Measurements from ENCODE around the gene NOL4L.
A peak's percentile ranks its signal among the peaks of the same experiment; 100 is the strongest.

NOL4L gene

DNA sequence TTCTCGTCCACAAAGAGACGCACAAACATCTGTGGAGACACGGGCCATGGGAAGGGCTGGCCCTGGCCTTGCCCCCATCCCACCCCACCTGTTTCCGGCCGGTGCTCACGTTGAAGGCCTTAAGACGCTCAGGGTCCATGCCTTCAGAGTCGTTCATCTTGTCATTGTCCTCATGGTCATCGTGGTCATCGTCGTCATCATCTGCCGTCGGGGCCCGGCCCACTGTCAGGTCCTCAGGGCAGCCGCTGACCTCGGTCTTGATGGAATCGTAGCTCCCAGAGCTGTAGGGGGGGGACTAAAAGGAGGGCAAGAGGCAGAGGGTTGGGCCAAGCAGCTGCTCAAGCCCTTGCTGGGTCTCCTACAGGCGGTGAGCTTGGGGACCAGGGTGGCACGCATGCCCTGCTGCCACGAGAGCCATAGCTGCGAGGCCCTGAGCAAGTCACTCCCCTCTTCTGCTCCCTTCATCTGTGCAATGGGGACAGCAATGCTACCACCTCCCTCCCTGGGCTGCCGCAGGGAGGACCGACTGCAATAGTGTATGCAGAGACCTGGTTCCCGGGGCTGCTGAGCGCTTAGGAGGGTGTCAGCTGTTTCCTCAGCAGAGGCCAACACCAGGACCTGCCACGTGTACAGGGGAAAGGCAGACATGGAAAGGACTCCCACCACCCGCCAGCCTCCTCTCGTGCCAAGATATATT is 131.5 kb downstream of the NOL4L start:
- DNase-seq = no peak

DNA sequence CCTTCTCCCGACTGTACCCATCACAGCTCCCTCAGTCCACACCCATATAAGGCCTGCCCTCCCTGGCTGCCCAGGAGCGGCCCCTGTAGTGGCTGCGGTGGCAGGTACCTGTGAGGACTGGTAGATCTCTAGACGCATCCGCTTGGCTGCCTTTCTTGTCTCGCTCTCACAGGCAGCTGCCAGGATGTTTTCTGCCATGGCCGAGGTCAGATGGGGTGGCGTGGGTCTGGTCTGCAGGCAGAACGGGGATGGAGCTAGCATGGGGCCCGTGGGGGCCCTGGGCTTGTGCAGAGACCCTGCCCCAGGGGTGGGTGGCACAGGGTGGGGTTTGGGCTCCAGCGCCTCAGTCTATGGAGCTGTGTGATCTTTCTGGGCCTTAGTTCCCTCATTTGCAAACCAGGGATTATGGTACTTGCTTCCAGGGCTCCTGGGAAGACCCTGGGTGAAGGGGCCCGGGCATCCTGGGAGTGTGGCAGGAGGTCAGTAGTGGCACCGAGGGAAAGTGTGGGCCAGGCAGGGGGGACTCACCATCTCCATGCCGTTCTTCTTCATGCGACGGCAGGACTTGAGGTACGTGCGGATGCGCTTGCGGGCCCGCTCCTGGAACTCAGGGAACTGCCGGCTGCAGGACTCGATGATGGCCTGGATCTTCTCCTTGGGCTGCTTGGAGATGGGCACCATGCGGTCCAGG is 132.2 kb downstream of the NOL4L start:
- no peak for DNase-seq

DNA sequence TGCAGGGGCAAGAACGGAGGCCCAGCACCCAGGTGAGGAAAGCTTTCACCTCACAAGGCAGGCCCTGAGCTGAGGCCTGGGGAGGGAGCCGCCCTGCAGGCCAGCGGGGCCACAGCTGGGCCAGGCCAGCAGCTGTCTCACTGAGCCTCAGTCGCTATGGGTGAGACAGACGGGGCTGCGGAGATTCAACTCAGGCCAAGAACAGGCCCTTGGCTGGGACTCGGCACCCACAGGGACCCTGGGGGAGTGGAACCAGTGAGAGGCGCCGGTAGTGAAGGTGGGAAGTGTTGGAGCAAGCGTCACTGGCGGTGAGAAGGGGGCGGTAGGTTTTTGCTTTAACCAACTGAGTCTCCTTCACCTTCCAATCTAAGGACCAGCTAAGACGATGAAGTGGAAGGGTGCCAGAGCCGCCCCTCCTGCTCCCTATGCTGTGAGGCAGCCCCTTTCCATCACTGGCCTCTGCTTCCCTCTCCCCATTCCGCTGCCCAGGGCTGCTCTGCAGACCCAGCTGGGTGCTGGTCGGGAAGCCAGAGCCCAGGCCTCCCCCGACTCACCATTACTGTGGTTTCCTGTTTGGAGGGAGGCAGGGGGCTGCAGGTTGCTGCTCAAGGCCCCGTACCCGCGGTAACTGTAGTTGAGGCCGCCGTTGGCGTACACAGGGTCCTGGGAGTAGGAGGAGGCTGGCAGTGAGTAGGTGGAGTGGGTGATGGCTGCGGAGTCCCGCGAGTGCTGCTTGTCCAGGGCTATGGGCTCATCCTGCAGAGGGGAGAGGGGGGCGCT is 133.3 kb downstream of the NOL4L start:
- no peak for DNase-seq

DNA sequence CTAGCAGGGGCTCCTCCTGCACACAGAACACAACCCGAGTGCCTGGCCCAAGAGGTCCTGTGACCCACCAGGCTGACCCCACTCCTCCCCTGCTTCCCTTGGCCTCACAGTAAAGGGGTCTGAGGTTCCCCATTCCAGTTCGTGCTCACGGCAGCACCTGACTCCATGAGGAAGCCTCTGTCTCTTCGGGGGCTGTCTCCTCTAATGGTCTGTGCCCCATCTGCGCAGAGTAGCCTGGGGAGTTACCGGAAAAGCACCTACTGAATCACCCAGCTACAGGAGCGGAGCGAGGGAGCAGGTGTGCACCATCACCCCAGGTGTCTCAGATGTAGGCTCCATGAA is 133.8 kb downstream of the NOL4L start:
- DNase-seq = no peak

DNA sequence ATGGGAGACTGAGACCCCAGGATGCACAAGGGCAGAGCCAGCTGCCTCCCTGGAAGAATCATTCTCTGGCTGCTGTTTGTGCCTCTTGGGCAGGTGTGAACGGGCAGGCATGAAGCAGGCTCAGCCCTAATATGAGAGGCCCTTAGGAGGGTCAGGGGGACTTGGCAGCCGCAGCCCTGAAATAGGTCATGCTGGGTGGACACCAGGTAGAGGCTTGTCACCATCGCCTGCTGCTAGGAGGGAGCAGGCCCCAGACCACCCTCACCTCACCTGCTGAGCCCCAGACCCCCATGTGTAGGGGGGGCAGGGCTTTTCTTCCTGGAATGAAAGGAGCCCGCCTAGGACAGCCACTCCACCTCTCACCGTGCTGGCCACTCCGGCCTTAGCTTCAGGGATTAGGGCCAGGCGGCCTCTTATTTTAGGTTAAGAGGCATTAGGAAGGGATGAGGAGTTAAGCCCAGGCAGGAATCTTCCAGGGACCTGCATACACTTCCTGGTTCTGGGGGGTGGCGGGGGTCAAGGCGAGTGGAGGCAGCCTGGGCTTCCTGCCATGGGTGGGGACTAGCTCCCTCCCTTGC is 134.6 kb downstream of the NOL4L start:
- DNase-seq = no peak

DNA sequence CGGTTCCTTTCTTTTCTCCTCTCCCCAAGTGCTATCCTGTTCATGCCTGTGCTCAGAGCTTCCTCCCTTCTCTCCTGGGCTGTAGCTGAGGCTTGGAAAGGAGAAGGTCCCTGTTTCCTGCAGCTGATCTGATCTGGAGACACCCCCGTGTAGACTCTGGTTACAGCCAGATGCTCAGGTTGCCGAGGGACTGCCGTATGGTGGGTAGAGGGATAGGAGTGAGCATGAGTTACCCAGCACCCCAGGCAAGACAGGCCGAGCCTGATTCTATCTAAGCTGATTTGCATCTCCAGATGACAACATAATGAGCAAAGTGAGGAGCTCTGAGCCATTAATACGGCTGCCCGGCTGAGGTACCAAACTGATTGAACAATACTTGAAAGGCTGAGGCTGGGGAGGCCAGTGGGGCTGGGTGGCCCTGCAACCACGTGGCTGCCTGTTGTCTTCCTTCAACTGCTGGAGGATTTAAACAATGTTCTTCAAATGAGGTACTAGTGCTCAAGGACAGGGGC is 135.2 kb downstream of the NOL4L start:
- DNase-seq = no peak

DNA sequence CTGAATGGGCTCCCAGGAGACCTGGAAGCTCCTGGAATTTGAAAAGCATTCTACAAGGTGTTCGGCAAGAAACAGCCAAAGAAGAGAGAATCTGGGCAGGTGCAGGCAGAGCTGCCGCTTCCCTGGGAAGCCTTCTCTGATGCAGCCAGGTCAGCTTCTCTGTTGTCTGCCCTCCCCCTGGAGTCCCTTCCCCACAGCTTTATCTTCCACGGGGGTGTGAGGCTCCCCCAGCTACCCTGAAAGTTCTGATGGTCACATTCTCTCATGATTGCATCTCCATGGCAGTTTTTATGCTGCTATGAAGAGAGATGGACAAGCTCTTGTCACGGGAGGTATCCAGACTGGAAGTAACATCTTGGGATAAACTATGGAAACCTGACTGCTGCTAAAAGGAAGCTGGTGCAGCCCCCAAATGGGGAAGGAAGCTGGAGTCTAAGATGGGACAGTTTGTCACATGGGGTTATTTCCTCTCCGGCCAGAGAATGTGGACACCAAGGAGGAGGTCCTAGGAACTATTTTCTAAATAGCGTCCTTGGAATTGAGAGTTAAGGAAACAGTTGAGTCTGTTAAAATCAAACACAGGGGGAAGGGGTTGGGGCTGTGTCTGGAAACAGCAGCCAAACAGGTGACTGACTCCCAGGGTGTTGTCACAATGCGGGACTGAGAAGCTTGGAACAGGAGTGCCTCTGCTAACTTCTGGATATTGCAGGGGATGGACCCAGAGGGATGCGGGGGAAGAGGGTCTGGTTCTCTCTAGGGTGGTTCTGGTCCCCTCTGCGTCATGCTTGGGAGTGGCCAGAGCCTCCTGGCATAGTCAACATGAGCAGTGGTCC is 135.9 kb downstream of the NOL4L start:
- DNase-seq = peak; percentile 46

DNA sequence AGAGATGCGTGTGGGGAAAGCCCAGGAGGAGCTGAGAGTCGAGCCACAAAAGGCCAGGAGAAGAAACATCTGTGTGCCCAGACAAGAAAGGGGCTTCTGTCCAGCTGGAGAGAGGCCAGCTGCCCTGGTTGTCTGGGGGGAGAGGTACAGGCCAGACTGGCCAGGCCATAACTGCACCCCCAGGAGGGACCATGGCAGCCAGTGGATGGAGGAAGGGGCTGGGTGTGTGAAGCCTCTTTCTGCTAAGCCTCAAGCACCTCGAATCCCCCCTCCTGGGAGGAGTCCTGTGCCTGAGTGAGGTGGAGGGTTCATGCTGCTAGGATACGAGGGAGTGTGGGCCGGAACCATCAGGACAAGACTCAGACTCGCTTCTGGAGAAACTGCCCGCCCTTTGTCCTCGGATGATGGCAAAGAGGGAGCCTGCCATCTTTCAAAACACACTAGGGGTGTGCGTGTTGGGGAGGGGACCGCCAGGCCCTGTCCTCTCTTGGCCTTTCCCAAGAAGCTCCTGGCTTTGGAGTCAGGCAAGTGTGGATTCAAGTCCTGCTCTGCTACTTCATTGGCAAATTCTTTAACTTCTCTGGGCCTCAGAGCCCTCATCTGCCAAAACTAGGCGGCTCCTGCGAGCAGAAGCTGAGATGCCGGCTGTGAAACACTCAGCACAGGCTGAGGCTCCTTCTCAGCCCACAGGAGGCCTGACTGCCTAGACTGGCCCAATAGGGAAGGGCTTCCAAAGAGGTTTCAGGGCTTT is 136.7 kb downstream of the NOL4L start:
- DNase-seq = no peak

DNA sequence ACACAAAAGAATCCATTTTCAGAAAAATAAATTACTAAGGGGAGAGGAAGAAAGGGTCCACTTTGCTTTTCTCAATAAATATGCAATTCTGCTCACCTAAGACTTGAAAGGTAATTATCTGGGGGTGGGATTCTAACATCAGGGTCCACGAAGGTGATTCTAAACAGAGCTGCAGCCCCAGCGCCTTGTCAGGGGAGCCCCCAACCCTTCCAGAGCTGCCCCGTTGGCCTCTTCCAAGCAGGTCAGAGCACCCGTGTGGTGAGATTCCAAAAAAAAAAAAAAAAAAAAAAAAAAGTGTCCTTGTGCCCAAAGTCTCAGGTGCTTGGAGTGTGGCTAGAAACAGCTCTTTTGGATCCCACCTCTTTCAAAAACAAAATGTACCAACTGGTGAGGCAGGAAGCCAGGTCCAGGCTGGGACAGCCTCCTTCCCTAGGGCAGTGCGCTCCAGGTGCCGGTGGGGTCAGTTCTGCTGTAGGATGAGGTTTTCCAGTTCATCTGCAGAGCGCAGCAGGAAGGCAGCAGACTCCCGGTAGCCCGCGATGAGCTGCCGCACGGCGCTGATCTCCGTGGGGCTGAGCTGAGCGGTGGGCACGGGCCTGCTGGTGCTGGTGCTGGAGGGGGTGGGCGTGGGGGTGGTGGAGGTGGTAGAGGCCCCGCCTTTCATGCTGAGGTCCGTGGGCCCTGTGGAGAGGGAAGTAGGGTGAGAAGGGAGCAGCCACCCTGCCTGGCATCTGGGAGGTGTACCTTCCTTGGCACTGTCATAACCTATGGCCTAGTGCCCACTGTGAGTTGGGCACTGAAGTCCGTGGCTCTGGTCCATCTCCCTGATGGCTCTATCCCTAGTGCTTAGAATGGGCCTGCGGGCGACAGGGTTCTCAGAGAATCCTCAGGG is 137.8 kb downstream of the NOL4L start:
- DNase-seq = no peak

DNA sequence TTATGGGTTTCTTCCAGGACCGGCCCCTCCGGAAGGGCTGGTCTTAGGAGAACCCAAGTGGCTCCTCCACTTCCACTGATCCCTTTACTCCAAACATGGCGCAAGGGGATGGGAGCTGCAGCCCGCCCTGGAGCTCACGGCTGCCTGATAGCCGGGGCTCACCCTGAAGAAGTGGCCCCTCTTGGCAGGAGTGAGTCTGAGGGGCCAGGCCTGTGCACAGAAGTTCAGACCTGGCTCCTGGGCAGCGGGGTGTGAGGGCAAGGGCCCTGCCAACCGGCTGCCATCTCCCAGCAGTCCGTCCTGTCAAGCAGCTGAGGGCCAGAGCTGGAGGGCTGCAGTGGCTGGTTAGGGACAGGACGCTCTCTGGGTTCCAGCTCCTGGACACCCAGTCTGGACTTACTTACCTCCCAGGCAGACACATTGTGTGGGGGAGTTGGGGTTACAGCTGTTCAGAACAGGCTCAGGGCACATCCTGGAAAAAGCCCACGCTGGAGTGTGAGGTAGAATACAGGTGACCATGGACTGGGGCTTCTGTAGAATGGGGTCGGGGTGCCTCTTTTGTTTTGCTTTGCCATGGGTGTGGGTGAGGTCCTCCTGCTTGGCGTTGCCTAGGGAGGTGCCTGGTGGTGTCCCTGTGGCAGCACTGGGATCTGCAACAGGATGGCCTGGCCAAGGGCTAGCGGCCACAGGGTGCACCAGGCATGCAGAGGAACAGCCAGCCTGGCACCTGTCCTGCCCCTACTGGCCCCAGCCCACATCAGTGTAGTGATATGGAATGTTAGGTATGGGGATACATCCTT is 138.6 kb downstream of the NOL4L start:
- no peak for DNase-seq

DNA sequence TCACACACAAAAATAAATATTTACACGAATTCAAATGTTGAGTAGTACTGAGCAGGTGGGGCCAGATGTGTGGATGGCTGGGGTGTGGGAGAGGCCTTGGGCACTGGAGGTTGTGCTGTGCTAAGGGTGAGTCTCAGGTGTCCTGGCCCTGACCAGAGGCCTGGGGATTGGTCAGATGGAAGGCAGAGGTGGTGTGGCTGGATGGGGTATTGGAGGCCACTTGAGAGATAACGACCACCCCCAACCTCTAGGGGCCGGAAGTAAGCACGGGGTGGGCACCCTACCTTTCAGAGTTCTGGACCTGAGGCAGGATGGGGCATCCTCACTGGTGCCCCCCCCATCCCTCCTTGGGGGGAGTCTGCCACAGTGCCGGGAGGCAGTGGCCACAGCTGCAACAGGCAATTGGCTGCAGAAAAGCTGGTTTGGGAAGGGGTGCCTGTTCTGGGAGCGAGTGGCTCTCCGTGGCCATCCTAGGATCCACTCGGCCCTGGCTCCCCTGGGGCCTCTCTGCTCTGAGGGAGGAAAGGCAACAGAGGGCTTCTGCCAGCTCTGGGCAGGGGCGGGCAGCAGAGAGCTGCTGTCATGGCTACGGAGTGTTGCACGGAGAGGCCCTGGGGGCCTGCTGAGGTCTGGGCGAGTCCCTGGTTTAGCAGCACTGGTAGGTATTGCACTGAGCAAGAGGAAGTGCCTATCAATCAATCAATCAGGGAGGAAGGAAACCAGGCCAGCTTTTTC is 139.4 kb downstream of the NOL4L start:
- no peak for DNase-seq

DNA sequence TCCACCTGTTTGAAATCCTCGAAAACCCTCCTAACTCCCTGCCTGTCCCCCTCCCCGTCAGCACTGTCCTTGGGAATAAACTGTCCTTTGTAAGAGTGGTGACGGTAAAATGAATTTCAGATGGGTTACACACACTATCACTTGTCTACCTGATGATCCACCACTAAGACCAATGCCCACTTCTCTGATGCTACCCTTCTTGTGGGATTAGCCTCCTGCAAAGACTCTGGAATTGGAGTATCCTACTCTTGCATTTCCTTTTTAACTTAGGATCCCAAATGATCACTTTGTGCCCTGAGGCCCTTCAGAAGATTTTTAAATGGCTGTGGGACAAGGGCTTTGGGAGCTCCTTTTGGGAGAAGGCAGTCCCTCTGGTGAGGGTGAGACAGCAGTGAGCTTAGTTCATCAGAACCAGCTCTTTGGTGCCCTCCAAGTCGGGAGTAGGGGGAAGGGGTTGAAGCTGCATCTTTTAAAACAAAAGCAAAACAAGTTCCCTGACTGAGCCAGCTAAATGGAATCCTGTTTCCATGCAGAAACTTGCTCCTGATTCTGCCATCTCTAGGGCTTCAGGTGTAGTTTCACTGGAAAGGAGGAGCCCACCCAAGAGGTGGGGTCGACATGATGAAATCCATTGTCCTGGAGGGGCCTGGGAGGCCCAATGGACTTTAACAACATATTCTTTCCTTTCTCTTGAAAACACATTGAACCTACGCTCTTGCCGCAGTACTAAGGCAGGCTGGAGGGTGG is 140.5 kb downstream of the NOL4L start:
- no peak for DNase-seq

DNA sequence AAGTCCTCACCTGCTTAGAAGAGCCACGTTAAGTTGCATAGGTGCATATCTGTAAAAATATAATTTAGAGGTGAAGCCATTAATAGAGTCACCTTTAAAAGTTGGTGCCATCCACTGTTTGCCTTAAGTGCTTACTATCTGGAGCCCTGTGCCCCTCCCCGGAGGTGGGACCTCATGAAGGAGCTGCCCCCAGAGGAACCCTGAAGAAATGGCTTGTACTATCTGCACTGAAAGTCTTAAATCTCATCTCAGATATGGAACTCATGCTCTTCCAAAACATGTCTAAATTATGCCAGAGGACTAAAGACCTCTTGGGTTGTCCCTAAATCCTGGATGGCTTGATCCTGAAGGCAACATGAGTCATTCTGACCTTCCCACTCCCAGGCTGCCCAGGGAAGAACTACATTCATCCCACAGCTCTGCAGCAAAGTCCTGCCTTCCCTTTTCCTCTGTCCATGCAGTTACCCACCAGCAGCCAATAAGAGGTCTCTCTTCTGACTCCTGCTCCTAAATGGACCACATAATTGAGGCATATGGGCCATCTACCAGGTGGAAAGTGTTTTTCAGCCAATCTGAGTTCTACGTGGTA is 141.7 kb downstream of the NOL4L start:
- no peak for DNase-seq

DNA sequence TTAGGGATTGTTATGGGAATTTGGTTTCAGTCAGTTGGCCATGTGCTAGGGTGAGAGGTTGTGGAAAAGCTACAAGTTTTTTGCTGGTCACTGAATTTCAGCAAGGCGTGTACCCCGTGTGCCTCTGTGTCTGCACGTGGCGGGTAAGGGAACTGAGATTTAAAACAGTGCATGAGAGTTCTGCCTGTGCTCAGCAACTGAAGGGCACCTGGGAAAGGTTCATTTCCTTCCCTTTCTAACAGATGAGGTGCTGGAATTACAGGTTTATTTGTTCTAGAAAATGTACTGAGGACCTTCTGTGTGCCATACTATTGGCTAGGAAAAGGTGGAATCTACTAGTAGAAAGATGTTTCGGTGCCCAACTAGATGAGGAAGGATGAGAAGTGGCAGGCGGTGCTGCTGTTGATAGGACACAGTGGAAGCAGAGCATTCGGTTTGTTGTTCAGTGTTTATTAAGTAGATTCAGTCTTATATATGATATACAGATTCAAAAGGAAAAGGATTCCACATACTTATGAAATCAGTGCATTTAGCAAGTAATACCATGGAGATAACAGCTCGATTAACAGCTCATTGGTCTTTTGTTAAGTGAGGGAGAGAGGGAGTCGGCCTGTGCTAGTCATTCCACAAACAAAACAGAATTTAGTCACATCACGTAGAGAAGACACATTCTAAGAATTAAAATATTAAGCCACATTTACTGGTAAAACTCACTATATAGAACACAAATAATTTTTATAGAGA is 142.3 kb downstream of the NOL4L start:
- DNase-seq = no peak

DNA sequence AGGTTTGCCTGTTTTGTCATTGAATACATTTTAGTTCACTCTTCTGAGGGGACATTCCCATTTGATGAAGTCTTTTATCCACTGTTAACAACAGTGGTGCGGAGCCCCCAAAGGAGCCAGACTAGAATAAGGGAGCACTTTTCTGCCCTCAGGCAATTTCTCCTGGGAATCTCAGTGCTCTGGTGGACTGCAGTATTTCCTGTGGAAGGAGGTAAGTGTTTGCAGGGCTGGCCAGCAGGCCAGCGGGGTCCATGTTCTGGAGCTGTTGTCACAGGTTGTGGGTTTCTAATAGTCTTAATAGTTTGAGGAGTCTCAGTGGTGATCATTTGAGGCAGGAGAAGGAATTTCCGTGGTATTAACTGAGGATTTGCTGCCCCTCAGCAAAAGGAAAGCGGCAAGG is 143.5 kb downstream of the NOL4L start:
- no peak for DNase-seq

DNA sequence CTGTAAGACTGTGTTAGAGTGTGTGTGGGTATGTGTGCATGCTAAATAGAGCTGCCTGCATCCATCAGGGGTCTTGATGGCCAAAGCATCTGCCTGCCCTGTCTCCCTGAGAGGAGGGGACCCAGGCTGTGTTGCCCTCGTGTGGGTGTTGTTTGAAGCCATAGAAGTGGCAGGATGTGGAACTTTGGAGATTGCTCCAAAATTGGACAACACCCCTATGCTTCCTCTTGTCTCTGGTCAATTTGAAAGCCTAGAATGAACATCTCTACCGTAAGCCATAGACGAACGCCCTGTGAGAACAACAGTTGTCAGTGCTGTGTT is 144.4 kb downstream of the NOL4L start:
- no peak for DNase-seq

DNA sequence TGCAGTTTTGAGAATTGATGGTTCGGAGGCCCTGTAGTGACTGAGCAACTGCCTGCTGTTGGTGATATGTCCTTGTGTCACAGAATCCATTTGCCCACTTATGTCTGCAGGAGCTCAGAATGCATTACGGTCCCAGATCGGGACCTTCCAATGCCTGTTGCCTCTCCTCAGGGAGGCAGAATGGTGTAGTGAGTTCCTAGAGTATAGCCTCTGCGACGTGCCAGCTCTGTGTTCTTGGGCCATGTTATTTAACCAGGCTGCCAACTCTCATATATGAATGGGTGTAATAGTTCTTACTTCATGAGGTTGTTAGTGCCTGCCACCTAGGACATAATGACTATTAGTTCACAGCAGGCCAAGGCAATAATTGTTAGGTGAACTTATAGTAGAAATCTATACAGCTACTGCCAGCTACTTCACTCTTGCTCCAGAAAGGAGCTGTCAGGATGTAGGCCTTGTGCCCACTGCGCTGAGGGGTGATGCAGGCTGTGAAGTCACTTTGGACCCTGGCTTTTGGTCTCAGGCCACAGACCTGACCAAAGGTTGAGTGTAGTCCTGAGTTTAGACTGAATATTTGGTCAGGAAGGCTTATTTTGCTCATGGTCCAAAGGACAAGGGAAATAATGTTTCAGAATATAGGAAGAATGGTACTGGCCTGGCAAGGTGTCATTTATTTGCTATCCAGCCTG is 144.9 kb downstream of the NOL4L start:
- no peak for DNase-seq
